ENCODE data around the gene DARS2. TPM values are rescaled to one million over a fixed set of nuclear protein-coding genes. Genes with fewer than 3 reads are reported as not detected.
A peak's percentile ranks its signal among the peaks of the same experiment; 100 is the strongest.

DARS2 gene
- total and polyA plus RNA-seq, 5 donors from 2014 or later = 4.8 to 12.5 (median 9.0) TPM

DNA sequence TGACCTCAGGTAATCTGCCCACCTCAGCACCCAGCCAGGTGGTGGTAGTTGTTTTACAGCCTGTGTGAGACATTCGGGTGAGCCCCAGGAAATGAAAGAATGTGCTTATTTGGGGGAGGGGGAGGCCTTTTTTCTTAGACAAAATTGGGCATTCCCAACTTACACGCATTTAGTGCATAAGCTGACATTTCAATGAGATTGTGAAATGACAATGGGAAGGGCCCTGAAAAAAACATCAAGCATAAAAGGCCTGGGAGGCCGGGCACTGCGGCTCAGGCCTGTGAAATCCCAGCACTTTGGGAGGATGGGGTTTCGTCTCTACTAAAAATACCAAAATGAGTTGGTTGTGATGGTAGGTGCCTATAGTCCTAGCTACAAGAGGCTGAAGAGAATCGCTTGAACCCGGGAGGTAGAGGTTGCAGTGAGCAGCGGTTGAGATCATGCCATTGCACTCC lies 38.3 kb downstream of the DARS2 start:
- DNase-seq (no peak), ATAC-seq (ENCODE audit: low read depth in 2 of 2) (no peak)
- no peaks in the 10 kb centered on the region for H3K9me3 ChIP-seq (ENCODE audit: control insufficient read depth in 2 of 2, low read length in 2 of 2)
- peaks cover 48% of the 10 kb centered on the region for H3K36me3 ChIP-seq (ENCODE audit: control insufficient read depth, insufficient read depth, low read length)
- H3K9me3 Mint-ChIP-seq = no peaks in the 10 kb centered on the region
- H3K27me3 Mint-ChIP-seq = peaks cover 8% of the 10 kb centered on the region
- no peaks in the 10 kb centered on the region for H3K27me3 ChIP-seq (ENCODE audit: control insufficient read depth, insufficient read depth, low read length)
- peaks cover 13 to 45% (median 42%) of the 10 kb centered on the region in 4 donors for H3K4me1 Mint-ChIP-seq
- H3K36me3 Mint-ChIP-seq = peaks cover 41% of the 10 kb centered on the region
- H3K4me3 ChIP-seq (ENCODE audit: low read depth, low read length) = no peak overlapping the region
- peak overlapping the region in 1 of 4 donors; percentile 8 for H3K4me3 Mint-ChIP-seq
- H3K27ac Mint-ChIP-seq = peak overlapping the region in 1 of 3 donors; percentile 84
- H3K27ac ChIP-seq (ENCODE audit: insufficient read depth, low read length, poor library complexity, severe bottlenecking) = no peak overlapping the region
- H3K4me1 ChIP-seq (ENCODE audit: control insufficient read depth, insufficient read depth, low read length, poor library complexity, severe bottlenecking) = peaks cover 40% of the 10 kb centered on the region

DNA sequence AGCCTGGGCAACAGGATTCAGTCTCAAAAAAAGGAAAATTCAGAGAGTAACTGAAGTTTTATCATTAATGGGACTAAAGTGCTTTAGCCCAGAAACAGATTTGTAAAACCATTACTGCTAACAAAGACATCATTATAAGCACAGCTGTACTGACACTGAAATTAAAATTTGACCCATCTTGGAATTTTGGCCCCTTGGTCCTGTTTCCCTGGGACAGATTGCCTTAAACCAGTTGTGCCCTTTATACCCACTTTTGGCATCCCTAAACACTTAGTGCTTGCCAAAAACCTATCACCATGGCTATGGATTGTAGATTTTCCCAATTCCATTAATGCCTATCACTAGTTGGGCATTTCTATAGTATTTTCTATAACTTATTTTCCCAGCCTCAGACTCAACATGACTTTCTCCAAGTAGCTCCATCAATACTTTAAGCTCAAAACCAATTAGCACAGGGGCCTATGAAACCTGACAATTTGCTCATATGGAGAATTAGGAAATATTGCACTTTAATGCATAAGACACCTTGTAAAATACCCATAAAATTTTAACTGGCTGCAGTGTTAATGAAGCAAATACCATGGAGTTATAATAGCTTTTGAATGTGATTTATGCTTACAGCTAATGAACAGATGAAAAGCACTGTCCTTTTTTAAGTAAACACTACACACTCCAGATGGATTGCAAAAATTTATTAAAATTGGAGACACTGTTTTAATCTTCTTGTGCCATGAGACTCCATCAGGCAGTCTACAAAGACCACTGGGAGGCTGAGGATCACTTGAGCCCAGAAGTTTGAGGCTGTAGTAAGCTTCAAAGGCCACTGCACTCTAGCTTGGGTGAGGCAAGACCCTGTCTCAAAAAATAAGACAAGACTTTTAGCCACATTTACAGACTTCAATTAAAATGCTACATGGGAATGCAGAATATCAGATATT lies 39.0 kb downstream of the DARS2 start:
- Mint-ChIP-seq H3K9me3 (no peaks in the 10 kb centered on the region), H3K27ac (peak overlapping the region in 2 of 3 donors; percentile 19 to 32), H3K4me1 (peaks cover 13 to 45% (median 42%) of the 10 kb centered on the region in 4 donors), H3K4me3 (peak overlapping the region; percentile 35 to 94 (median 60)), H3K36me3 (peaks cover 37% of the 10 kb centered on the region), H3K27me3 (peaks cover 8% of the 10 kb centered on the region)
- Histone ChIP-seq H3K27ac (ENCODE audit: insufficient read depth, low read length, poor library complexity, severe bottlenecking) (peak overlapping the region; percentile 9), H3K27me3 (ENCODE audit: control insufficient read depth, insufficient read depth, low read length) (no peaks in the 10 kb centered on the region), H3K4me3 (ENCODE audit: low read depth, low read length) (peak overlapping the region; percentile 13), H3K36me3 (ENCODE audit: control insufficient read depth, insufficient read depth, low read length) (peaks cover 42% of the 10 kb centered on the region), H3K4me1 (ENCODE audit: control insufficient read depth, insufficient read depth, low read length, poor library complexity, severe bottlenecking) (peaks cover 40% of the 10 kb centered on the region), H3K9me3 (ENCODE audit: control insufficient read depth in 2 of 2, low read length in 2 of 2) (no peaks in the 10 kb centered on the region)
- ATAC-seq (ENCODE audit: low read depth in 2 of 2) = no peak
- no peak for DNase-seq

DNA sequence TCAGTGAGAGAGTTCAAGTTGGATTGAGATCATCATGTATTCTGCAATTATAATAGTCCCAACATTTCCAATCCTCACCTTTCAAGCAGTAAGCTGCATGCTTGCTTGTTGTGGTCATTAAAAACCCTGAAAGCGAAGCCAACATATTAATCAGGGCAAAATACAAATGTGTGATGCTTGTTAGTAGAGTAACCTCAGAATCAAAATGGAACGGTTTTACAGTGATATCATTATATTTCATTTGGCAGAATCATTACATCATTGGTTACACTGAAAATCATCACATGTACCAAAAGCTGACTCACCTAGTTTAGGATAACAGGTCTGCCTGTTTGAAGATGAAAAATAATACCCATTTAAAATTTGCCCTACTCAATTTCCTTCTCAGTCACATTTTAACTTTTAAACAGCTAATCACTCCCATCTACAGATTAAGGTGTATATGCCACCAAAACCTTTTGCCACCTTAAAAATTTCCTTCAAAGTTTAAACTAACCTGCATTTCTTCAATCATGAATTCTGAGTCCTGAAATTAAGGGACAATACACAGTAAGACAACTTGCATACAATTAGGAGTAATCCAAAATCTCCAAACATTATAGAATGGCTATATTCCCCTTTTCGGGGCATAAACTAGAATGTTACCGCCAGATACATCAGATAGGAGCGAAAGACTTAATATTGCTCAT lies 39.9 kb downstream of the DARS2 start:
- ATAC-seq (ENCODE audit: low read depth in 2 of 2) = no peak
- Histone ChIP-seq H3K4me3 (ENCODE audit: low read depth, low read length) (peak overlapping the region; percentile 94), H3K4me1 (ENCODE audit: control insufficient read depth, insufficient read depth, low read length, poor library complexity, severe bottlenecking) (peaks cover 47% of the 10 kb centered on the region), H3K36me3 (ENCODE audit: control insufficient read depth, insufficient read depth, low read length) (peaks cover 39% of the 10 kb centered on the region), H3K9me3 (ENCODE audit: control insufficient read depth in 2 of 2, low read length in 2 of 2) (no peaks in the 10 kb centered on the region), H3K27me3 (ENCODE audit: control insufficient read depth, insufficient read depth, low read length) (no peaks in the 10 kb centered on the region), H3K27ac (ENCODE audit: insufficient read depth, low read length, poor library complexity, severe bottlenecking) (peak overlapping the region; percentile 98)
- H3K27ac Mint-ChIP-seq = peak overlapping the region; percentile 19 to 77 (median 49)
- DNase-seq = peak in 1 of 3 donors; percentile 8
- H3K27me3 Mint-ChIP-seq = peaks cover 8% of the 10 kb centered on the region
- H3K4me3 Mint-ChIP-seq = peak overlapping the region; percentile 54 to 99 (median 84)
- peaks cover 13 to 53% (median 47%) of the 10 kb centered on the region in 4 donors for H3K4me1 Mint-ChIP-seq
- peaks cover 37% of the 10 kb centered on the region for H3K36me3 Mint-ChIP-seq
- H3K9me3 Mint-ChIP-seq = no peaks in the 10 kb centered on the region

DNA sequence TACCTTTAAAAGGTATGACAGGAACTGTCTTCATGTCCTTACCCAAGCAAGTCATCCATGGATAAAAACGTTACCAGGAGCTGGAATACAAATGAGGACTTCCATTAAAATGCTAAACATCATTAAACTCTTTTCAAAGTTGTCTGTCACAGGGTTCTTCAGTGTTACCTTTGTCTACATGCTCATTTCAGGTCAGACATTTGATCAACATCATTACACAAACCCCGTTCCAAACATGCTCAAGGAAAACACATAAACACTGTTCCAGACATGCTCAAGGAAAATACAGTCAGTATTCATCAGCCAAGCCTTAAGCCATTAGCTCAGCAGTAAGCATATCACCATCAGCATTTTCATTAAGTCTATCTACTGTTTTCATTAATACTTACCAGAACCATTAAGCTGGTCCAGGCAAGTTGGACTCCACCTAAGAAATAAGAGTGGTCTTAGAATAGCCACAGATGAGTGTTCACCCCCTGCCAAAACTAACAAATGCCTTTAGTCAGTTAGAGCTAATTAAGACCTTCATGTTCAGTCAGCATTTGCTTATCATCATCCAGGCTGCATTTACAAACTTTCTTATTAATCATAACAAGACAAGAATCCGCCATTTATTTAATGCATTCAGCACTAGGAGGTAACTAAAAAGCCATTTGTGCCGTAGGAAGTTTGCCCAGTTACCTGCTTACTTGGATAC lies 41.1 kb downstream of the DARS2 start:
- H3K9me3 ChIP-seq (ENCODE audit: control insufficient read depth in 2 of 2, low read length in 2 of 2) = no peaks in the 10 kb centered on the region
- peak overlapping the region; percentile 90 to 99 (median 94) for H3K4me3 Mint-ChIP-seq
- H3K4me3 ChIP-seq (ENCODE audit: low read depth, low read length) = peak overlapping the region; percentile 94
- peaks cover 8% of the 10 kb centered on the region for H3K27me3 Mint-ChIP-seq
- no peak for ATAC-seq (ENCODE audit: low read depth in 2 of 2)
- peaks cover 39% of the 10 kb centered on the region for H3K36me3 ChIP-seq (ENCODE audit: control insufficient read depth, insufficient read depth, low read length)
- peak overlapping the region; percentile 29 to 97 (median 97) for H3K27ac Mint-ChIP-seq
- no peaks in the 10 kb centered on the region for H3K9me3 Mint-ChIP-seq
- H3K27ac ChIP-seq (ENCODE audit: insufficient read depth, low read length, poor library complexity, severe bottlenecking) = peak overlapping the region; percentile 98
- peaks cover 19 to 66% (median 56%) of the 10 kb centered on the region in 4 donors for H3K4me1 Mint-ChIP-seq
- peaks cover 60% of the 10 kb centered on the region for H3K4me1 ChIP-seq (ENCODE audit: control insufficient read depth, insufficient read depth, low read length, poor library complexity, severe bottlenecking)
- H3K36me3 Mint-ChIP-seq = peaks cover 36% of the 10 kb centered on the region
- no peaks in the 10 kb centered on the region for H3K27me3 ChIP-seq (ENCODE audit: control insufficient read depth, insufficient read depth, low read length)
- DNase-seq = peak in 2 of 3 donors; percentile 6 to 17

DNA sequence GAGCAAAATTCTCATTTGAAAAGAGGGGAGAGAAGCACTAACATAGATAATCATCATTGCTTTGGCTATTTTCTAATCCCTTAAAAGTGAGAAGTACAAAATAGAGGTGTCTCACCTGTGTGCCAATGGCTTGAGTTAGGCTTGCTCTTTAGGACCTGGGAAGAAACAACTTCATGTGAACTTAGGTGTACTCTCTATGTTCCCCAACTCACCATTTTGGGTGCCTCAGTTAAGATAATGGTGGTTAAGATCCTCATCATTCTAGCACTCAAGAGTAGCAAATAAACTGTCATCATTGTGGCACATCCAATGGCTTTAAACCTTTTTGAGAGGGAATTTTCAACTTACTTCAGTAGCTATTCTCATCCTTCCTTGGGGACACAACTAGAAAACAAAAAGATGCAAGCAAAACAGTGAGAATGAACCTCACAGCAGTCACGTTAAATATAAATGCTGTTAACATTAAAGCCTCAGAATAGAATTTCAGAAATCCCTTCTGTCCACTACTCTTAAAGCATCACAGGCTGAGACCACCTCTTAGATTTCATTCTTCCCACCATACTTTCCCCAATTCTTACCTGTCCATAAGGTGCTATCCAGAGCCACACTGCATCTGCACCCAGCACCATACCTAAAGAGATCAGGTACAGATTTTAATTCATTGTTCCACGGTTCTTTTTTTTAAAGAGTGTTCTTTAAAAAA lies 42.1 kb downstream of the DARS2 start:
- Mint-ChIP-seq H3K4me3 (peak overlapping the region; percentile 90 to 99 (median 94)), H3K9me3 (no peaks in the 10 kb centered on the region), H3K4me1 (peaks cover 24 to 76% (median 65%) of the 10 kb centered on the region in 4 donors), H3K36me3 (peaks cover 39% of the 10 kb centered on the region), H3K27me3 (peaks cover 8% of the 10 kb centered on the region), H3K27ac (peak overlapping the region; percentile 95 to 97 (median 97))
- H3K27me3 ChIP-seq (ENCODE audit: control insufficient read depth, insufficient read depth, low read length) = no peaks in the 10 kb centered on the region
- DNase-seq (no peak), ATAC-seq (ENCODE audit: low read depth in 2 of 2) (no peak)
- H3K9me3 ChIP-seq (ENCODE audit: control insufficient read depth in 2 of 2, low read length in 2 of 2) = no peaks in the 10 kb centered on the region
- H3K4me1 ChIP-seq (ENCODE audit: control insufficient read depth, insufficient read depth, low read length, poor library complexity, severe bottlenecking) = peaks cover 70% of the 10 kb centered on the region
- H3K27ac ChIP-seq (ENCODE audit: insufficient read depth, low read length, poor library complexity, severe bottlenecking) = peak overlapping the region; percentile 98
- H3K36me3 ChIP-seq (ENCODE audit: control insufficient read depth, insufficient read depth, low read length) = peaks cover 39% of the 10 kb centered on the region
- H3K4me3 ChIP-seq (ENCODE audit: low read depth, low read length) = peak overlapping the region; percentile 94

DNA sequence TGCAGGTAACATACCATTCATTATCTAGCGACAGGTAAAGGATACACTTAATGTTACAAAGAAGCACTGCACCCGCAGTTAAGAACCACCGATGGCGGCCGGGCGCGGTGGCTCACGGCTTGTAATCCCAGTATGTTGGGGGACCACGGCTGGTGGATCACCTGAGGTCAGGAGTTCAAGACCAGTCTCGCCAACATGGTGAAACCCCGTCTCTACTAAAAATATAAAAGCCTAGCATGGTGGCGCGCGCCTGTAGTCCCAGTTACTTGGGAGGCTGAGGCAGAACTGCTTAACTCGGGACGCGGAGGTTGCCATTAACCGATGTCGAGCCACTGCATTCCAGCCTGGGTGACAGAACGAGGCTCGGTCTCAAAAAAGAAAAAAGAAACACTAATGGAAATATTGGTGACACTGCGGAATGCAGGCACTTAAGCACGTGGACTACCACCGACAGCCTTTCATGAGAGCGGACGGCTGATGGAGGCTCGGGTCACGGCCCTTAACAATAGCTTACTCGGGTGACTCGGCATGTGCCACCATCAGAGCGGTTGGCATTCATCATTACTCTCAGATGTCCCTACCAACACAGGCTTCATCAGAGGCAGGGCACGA lies 42.8 kb downstream of the DARS2 start:
- peaks cover 39% of the 10 kb centered on the region for H3K36me3 ChIP-seq (ENCODE audit: control insufficient read depth, insufficient read depth, low read length)
- no peak for ATAC-seq (ENCODE audit: low read depth in 2 of 2)
- no peaks in the 10 kb centered on the region for H3K9me3 ChIP-seq (ENCODE audit: control insufficient read depth in 2 of 2, low read length in 2 of 2)
- DNase-seq = peak in 1 of 3 donors; percentile 41
- H3K4me1 ChIP-seq (ENCODE audit: control insufficient read depth, insufficient read depth, low read length, poor library complexity, severe bottlenecking) = peaks cover 73% of the 10 kb centered on the region
- H3K27ac ChIP-seq (ENCODE audit: insufficient read depth, low read length, poor library complexity, severe bottlenecking) = peak overlapping the region; percentile 98
- peaks cover 8% of the 10 kb centered on the region for H3K27me3 Mint-ChIP-seq
- peaks cover 39% of the 10 kb centered on the region for H3K36me3 Mint-ChIP-seq
- peak overlapping the region; percentile 90 to 99 (median 94) for H3K4me3 Mint-ChIP-seq
- H3K4me1 Mint-ChIP-seq = peaks cover 26 to 80% (median 63%) of the 10 kb centered on the region in 4 donors
- H3K4me3 ChIP-seq (ENCODE audit: low read depth, low read length) = peak overlapping the region; percentile 94
- H3K9me3 Mint-ChIP-seq = no peaks in the 10 kb centered on the region
- peak overlapping the region; percentile 95 to 97 (median 97) for H3K27ac Mint-ChIP-seq
- H3K27me3 ChIP-seq (ENCODE audit: control insufficient read depth, insufficient read depth, low read length) = no peaks in the 10 kb centered on the region

Data from CD4-positive, CD25-positive, alpha-beta regulatory T cell (primary cell).